B cell (primary cell): ENCODE data around the gene MET. TPM values are rescaled to one million over a fixed set of nuclear protein-coding genes. Genes with fewer than 3 reads are reported as not detected.

Experiments
- ATAC-seq: fragments of 200-7000 bp; cut with Tn5 transposase; one replicate; pipeline ENCODE4 v1.10.0; 2021; ENCODE audit warnings: low read depth, mild to moderate bottlenecking, moderate number of reproducible peaks, moderate library complexity
- CTCF ChIA-PET: fragments of 350-600 bp; sonication (Branson Sonifier 250); formaldehyde crosslinking; loops from one replicate; lab custom pipeline; 2021; ENCODE audit warnings: antibody characterized with exemption, inconsistent platforms; lab: Charles Lee
- POLR2A ChIA-PET: fragments of 350-600 bp; sonication (Branson Sonifier 250); formaldehyde crosslinking; loops from one replicate; lab custom pipeline; 2021; ENCODE audit warnings: antibody characterized with exemption; lab: Charles Lee
- DNase-seq: peaks from one replicate; pipeline ENCODE4 v3.0.0; 2013
- H2AFZ ChIP-seq: 2 replicates; pipeline ENCODE4 v1.6.1; 2012; ENCODE audit warnings: mild to moderate bottlenecking, low read depth, low read length; ENCODE audit not compliant: insufficient read depth, poor library complexity, severe bottlenecking
- H3K27ac ChIP-seq, 2 donors: 1 replicate in 1 of 2; 2 replicates in 1 of 2; pipeline ENCODE4 v1.5.1; 2012 to 2013; ENCODE audit warnings: low read length in 2 of 2, mild to moderate bottlenecking in 2 of 2, moderate library complexity in 1 of 2
- H3K27me3 ChIP-seq, 4 experiments: fragments of 200-600 bp in 1 of 4; sonication (generic) in 1 of 4; replicated peaks in 1 of 4; 1 replicate in 2 of 4; 2 replicates in 2 of 4; pipeline versions ENCODE4 v1.6.1 to v1.7.0; 2013 to 2016; ENCODE audit warnings: low read length in 3 of 4, mild to moderate bottlenecking in 2 of 4, mixed read lengths in 1 of 4, moderate library complexity in 1 of 4; ENCODE audit not compliant: insufficient read depth in 4 of 4, control insufficient read depth in 3 of 4; ENCODE audit errors: control extremely low read depth in 1 of 4
- H3K36me3 ChIP-seq, 2 experiments: replicated peaks in 1 of 2; 1 replicate in 1 of 2; 2 replicates in 1 of 2; pipeline versions ENCODE4 v1.6.1 to v1.7.1; 2013; ENCODE audit warnings: low read length in 1 of 2; ENCODE audit not compliant: insufficient read depth in 2 of 2, control insufficient read depth in 1 of 2; ENCODE audit errors: control extremely low read depth in 1 of 2, extremely low read depth in 1 of 2
- H3K4me1 ChIP-seq, 2 donors: fragments of 200-600 bp in 1 of 2; sonication (generic) in 1 of 2; 1 replicate in 1 of 2; 2 replicates in 1 of 2; pipeline versions ENCODE4 v1.5.1 to v1.6.1; 2013 to 2017; ENCODE audit warnings: low read length in 2 of 2; ENCODE audit not compliant: control insufficient read depth in 2 of 2, insufficient read depth in 2 of 2
- H3K4me2 ChIP-seq: replicated peaks from 2 replicates; pipeline ENCODE3; 2012; ENCODE audit warnings: mild to moderate bottlenecking, low read depth, low read length; ENCODE audit not compliant: poor library complexity, severe bottlenecking
- H3K4me3 ChIP-seq, 5 experiments: fragments of 200-600 bp in 1 of 5; sonication (generic) in 1 of 5; 1 replicate in 3 of 5; 2 replicates in 2 of 5; pipeline versions ENCODE4 v1.5.1 to v1.7.0; 2011 to 2016; ENCODE audit warnings: low read length in 4 of 5, mild to moderate bottlenecking in 4 of 5, low read depth in 2 of 5, control low read depth in 1 of 5, moderate library complexity in 1 of 5; ENCODE audit not compliant: insufficient read depth in 1 of 5; ENCODE audit errors: control extremely low read depth in 1 of 5, extremely low read depth in 1 of 5
- H3K79me2 ChIP-seq: fragments of 200-600 bp; sonication (generic); one replicate; pipeline ENCODE4 v1.6.0; 2016; ENCODE audit warnings: low read length; ENCODE audit not compliant: control insufficient read depth, insufficient read depth
- H3K9ac ChIP-seq: fragments of 200-600 bp; sonication (generic); 2 replicates; pipeline ENCODE4 v1.6.1; 2017; ENCODE audit warnings: mild to moderate bottlenecking, low read length, moderate library complexity
- H3K9me3 ChIP-seq, 3 donors: one replicate each; pipeline versions ENCODE4 v1.6.1 to v1.7.1; 2013; ENCODE audit warnings: low read length in 2 of 3; ENCODE audit not compliant: control insufficient read depth in 2 of 3, insufficient read depth in 1 of 3; ENCODE audit errors: control extremely low read depth in 1 of 3
- H4K20me1 ChIP-seq: 2 replicates; pipeline ENCODE4 v1.6.0; 2012; ENCODE audit warnings: mild to moderate bottlenecking, low read length; ENCODE audit not compliant: insufficient read depth, control insufficient read depth, poor library complexity, severe bottlenecking
- H3K27ac Mint-ChIP-seq: one replicate; pipeline ENCODE4 v1.8.0; 2021; ENCODE audit warnings: mixed read lengths
- H3K27me3 Mint-ChIP-seq: one replicate; pipeline ENCODE4 v1.8.0; 2021; ENCODE audit warnings: mixed read lengths
- H3K4me1 Mint-ChIP-seq: one replicate; pipeline ENCODE4 v1.8.0; 2021; ENCODE audit warnings: mixed read lengths
- H3K4me3 Mint-ChIP-seq: one replicate; pipeline ENCODE4 v1.8.0; 2021; ENCODE audit warnings: mixed read lengths
- H3K9me3 Mint-ChIP-seq: one replicate; pipeline ENCODE4 v1.8.0; 2022; ENCODE audit warnings: mixed read lengths; ENCODE audit not compliant: insufficient read depth
- CTCF ChIP-seq: fragments of 200-600 bp; IDR thresholded peaks from one replicate; pipeline ENCODE4 v1.8.0; 2022; ENCODE audit warnings: antibody characterized with exemption, mild to moderate bottlenecking
- EZH2 ChIP-seq: IDR thresholded peaks from 2 replicates; pipeline ENCODE4 v1.6.1; 2012; ENCODE audit warnings: borderline replicate concordance, low read depth, mild to moderate bottlenecking, moderate library complexity, low read length; ENCODE audit not compliant: insufficient read depth, poor library complexity, severe bottlenecking
- WGBS: methylation state at CpG from one replicate; pipeline ENCODE4 v1.1.5; 2013; ENCODE audit warnings: missing lambda C conversion rate; ENCODE audit not compliant: insufficient coverage; 5-methylcytosine and 5-hydroxymethylcytosine counted together
- intact Hi-C: fragments of 100-400 bp; cut with micrococcal nuclease; formaldehyde crosslinking; loops from one replicate; pipeline ENCODE4 v1.10.0; 2022
- polyA plus RNA-seq: library from polyadenylated mRNA; depleted of rRNA; stranded (reverse); fragments of >200 nt; gene quantifications from 2 replicates; pipeline ENCODE4 v1.2.3, GENCODE V29; 2012
- total RNA-seq, 2 donors: library from RNA; stranded (reverse); fragments of 120-200 nt in 1 of 2; gene quantifications; 1 replicate in 1 of 2; 2 replicates in 1 of 2; pipeline versions ENCODE4 v1.2.3 to v1.2.4, GENCODE V29; 2013 to 2022

Gene MET
- total and polyA plus RNA-seq, 2 donors (not counting 1 experiment from before 2014, with no cell fraction given), result 0.03 to 0.59 TPM

- Histone ChIP-seq H3K4me2 (no peak overlapping the region), H3K79me2 (no peaks in the 10 kb centered on the region), H3K36me3 (no peaks in the 10 kb centered on the region), H3K4me1 (peaks cover 4 to 14% of the 10 kb centered on the region in 2 donors), H3K9ac (no peak overlapping the region), H4K20me1 (no peaks in the 10 kb centered on the region), H3K27me3 (peaks cover 1 to 64% (median 44%) of the 10 kb centered on the region in 4 experiments), H3K4me3 (no peak overlapping the region), H3K27ac (no peak overlapping the region), H3K9me3 (peaks cover 0 to 5% (median 3%) of the 10 kb centered on the region in 3 donors), H2AFZ (no peak overlapping the region)
- DNase-seq (no peak), ATAC-seq (no peak)
- no peaks in the 10 kb centered on the region for H3K9me3 Mint-ChIP-seq
- ChIA-PET CTCF (interaction anchor here (0.6 kb wide), 1 partner anchor 108 kb away, joined by 3 read pairs; no protein-coding TSS in a partner anchor), POLR2A (no interaction called here)
- intact Hi-C loops, result loop anchor here (2.0 to 10.0 kb wide), 2 partner anchors 14 to 514 kb away; no protein-coding TSS in a partner anchor
- TF ChIP-seq EZH2, result no peak
- TF ChIP-seq CTCF, result no peak
- no peak overlapping the region for H3K4me3 Mint-ChIP-seq
- WGBS, result no CpG with 5 or more reads among the region's 1 CpG
- H3K27ac Mint-ChIP-seq, result no peak overlapping the region
- H3K27me3 Mint-ChIP-seq, result peaks cover 69% of the 10 kb centered on the region
- peaks cover 11% of the 10 kb centered on the region for H3K4me1 Mint-ChIP-seq
Observed at GRCh38 chr7:116678780-116679179, 6.8 kb downstream of the MET start.

DNA sequence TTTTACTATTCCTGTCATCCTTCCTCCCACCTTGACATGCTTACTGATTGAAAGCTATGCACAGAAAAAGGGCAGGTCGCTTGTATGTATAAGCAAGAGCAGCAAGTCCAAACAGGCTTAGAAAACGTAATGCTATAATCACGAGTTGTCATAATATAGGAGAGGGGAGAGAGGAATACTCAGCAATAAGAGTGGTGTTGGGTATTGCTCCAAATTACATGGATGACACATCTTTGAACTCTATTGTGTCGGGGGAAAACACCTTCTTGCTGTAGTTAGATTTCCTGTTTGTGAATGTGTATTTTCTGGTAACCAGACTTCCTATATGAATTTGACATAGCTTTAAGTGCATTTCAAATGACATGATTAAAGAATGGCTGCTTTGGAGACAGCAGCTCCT is 7.5 kb downstream of the MET start:
- no peaks in the 10 kb centered on the region for H3K79me2 ChIP-seq
- 88% methylated on average over 3 of the region's 4 CpGs for WGBS

More for the DNA sequence above, 7.5 kb downstream of the MET start:
- H3K36me3 ChIP-seq, result no peaks in the 10 kb centered on the region
- Mint-ChIP-seq H3K9me3 (no peaks in the 10 kb centered on the region), H3K27ac (no peak overlapping the region), H3K4me1 (peaks cover 16% of the 10 kb centered on the region), H3K27me3 (peaks cover 73% of the 10 kb centered on the region), H3K4me3 (no peak overlapping the region)
- peaks cover 1 to 68% (median 47%) of the 10 kb centered on the region in 4 experiments for H3K27me3 ChIP-seq
- no peak overlapping the region for H3K27ac ChIP-seq
- no peak for DNase-seq
- ChIA-PET CTCF (no interaction called here), POLR2A (no interaction called here)
- TF ChIP-seq EZH2 (no peak), CTCF (no peak)
- no peak overlapping the region for H3K9ac ChIP-seq
- intact Hi-C loops, result loop anchor here (2.0 to 10.0 kb wide), 2 partner anchors 13 to 515 kb away; no protein-coding TSS in a partner anchor
- H2AFZ ChIP-seq, result no peak overlapping the region
- peaks cover 7 to 21% of the 10 kb centered on the region in 2 donors for H3K4me1 ChIP-seq
- no peaks in the 10 kb centered on the region for H4K20me1 ChIP-seq
- peaks cover 0 to 5% (median 3%) of the 10 kb centered on the region in 3 donors for H3K9me3 ChIP-seq
- no peak overlapping the region for H3K4me2 ChIP-seq
- ATAC-seq, result no peak
- no peak overlapping the region for H3K4me3 ChIP-seq
